CD4-positive, alpha-beta T cell treated with Interleukin-10 for 1 hour (primary cell): Measurements from ENCODE around the gene SLCO1A2.

Experiments
- DNase-seq: peaks from one replicate; pipeline ENCODE4 v3.0.0-alpha.2; 2020

The SLCO1A2 gene

DNA sequence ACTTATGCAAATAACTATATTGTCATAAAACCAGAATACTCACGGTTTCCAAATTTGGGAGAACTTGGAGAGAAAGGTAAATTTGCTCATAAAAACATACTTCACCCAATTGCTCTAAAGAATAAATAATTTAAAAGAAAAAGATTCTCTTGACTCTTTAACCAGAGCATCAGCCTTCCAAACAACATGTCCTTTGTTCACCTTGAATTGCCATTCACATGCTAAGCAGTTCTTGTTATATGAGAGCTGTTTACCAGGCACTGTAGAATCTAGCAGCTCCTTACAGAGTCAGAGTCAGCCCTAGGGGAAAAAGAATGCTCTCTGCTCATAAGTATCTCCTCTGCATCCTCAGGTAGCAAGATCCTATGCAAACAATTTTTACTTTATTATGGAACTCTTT, 10.2 kb downstream of the SLCO1A2 start:
- no peak for DNase-seq

DNA sequence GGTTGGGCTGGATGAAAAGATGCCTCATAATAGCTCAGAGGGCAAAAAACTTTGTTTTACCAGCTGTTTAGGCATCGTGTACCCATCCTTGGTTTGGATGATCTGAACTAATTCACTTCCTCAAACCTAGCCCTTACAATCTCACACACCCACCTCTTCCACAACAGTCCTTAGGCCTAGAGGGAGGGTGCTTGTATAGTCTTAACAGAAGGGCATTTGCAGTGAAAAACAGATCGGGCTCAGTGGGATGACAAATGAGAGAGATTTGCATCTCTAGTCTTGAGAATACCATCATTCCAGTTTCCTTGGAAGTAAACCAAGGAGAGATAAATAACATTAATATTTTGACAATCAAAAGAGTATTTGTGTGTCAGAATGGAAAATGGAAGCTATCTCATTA, 11.0 kb downstream of the SLCO1A2 start:
- DNase-seq = no peak

DNA sequence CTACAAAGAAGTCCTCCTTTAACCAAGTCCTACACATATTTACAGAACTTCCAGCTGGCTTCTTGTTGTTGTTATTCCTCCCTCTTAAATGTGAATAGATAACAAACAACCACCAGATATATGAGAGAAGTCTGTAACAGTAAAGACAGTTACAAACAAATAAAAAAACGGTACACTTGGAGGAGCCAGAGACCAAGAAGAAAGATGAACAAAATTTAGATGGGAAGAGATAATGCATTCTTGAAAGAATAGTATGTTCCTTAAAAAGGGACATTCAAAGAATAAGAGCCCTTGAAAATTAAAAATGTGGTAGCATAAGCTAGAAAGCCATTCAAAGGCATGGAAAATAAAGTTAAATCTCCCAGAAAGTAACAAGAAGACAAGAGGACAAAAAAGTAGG, 25.9 kb downstream of the SLCO1A2 start:
- no peak for DNase-seq

DNA sequence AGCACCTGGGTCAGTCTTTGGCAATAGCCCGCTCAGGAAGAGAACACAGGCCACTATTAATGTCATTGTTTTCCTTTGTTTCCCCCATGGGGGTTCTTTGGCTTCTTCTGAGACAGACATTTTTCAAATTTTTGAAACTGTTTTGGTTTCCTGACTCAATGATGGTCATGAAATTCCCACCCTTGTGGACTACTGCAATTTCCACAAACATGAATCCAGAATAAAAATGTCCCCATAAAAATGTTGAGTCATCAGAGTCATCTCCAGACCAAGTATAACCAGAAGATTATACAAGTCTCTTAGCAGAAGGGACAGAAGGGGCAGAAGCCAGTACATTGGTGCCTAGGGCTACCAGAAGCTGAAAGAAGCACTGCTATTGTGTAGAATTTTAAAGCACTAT, 29.1 kb downstream of the SLCO1A2 start:
- no peak for DNase-seq

DNA sequence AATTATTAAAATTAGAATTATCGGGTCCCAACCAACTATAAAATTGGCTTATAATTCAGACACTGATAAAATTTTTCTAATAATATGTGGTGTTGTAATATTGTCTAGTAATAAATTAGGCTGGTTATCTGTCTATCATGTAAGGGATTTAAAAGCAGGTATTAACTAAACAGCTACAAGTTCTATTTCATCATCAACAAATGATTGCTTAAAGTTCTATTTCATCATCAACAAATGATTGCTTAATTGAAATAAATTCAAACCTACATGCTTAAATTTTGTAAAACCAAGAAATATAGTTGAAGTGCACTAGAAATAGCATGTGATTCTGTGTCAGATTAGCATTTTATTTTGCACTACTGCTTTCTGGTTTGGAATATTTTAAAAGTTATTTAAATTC, 34.1 kb downstream of the SLCO1A2 start:
- DNase-seq = no peak

DNA sequence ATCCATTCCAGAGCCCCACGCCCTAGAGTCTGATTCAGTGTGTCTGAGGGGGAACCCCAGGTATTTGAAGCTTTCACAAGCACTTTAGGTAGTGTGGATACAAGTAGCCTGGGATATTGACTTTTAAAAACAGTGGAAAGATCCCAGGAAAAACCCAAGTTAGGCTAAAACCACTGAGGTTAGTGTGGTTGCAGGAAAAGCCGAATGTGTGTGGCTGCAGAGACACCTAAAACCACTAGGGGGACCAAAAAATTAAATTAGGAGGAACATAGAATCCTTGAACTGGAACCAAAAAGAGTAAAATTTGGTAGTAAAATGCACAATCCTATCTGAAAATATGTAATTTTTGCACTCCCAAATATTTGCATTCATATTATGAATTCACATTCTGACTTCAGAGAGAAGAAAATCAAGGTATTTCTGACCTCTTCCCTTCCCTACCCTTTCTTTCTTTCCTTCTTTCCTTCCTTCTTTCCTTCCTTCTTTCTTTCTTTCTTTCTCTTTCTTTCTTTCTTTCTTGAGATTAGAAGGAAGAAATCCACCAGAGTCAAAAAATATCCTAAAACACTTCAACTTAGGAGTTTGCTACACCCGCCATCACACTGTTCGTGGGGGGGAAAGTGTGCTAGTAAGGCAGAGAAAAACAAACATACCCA, 37.8 kb downstream of the SLCO1A2 start:
- peak; percentile 25 for DNase-seq

DNA sequence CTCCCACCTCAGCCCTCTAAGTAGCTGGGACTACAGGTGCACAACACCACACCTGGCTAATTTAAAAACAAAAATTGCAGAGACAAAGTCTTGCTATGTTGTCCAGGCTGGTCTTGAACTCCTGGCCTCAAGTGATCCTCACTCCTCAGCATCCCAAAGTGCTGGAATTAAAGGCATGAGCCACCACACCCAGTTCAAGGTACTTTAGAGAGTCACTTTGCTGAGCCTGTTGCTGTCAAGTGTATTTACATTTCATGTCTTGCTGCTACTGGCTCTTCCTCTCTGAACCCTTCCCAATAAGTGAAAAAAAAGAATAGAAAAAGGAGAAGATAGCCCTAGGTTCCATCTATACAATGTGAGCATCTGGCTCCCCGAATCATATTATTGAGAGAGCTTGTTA, 38.4 kb downstream of the SLCO1A2 start:
- no peak for DNase-seq

DNA sequence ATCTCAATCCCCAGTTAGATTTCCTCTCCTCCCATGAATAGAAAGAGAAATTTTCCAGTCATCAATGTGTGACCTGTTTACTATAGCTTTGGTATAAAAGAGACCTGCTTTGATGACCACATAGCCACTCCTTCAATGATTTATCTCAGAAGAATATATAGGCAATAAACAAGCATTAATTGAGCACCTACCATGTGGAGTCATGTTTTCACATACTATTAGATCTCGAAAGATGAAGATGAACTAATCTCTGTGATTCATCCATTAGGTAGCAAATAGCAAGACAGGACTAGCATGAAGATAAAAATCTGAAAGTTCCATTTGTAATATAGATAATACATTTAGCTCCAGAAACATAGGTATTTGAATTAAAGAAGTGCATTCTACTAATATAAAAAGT, 40.5 kb downstream of the SLCO1A2 start:
- no peak for DNase-seq

DNA sequence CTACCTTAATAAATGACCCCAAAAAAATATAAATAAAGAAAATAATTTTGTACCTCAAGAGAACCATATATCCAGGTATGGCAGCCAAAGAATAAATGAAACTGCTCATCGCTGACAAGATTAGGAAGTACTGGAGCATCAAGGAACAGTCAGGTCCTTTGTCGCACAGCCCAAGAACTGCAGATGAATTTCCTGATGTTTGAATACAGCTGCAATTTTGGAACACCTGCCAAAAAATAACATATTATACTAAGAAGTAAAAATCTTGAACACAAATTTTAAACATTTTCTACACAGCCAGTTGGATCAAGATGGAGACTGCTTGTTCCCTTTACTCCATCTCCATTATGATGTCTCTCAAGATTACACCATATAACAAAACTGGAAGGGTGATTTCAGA, 42.6 kb downstream of the SLCO1A2 start:
- no peak for DNase-seq

DNA sequence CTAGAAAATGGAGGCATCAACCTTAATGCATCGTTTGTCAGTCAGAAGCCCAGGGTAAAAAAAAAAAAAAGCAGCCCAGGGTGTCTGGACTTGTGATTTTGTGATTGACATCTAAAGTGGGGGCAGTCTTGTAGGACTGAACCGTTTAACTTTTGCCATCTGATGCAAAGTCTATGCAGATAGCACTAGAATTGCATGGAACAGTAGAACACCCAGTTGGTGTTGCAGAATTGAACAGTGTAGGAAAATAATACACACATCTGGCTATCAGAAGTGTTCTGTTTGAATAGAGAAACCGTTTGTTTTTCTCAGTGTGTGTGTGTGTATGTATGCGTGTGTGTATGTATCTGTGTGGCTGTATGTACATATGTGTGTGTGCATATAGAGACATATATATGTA, 45.0 kb downstream of the SLCO1A2 start:
- DNase-seq = no peak

DNA sequence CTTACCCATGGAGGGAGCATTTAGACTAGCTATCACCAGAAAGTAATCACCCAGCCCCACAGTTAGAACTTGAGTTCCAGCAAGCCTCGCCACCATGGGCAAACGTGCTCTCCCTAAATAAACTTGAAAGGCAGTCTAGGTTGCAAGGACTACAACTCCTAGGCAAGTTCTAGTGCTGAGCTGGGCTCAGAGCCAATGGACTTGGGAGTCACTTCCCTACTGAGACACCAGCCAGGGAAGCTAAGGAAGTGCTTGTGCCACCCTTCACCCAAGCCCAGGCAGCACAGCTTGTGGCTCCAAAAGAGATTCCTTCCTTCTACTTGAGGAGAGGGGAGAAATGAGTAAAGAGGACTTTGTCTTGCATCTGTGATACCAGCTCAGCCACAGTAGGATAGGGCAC, 57.9 kb downstream of the SLCO1A2 start:
- DNase-seq = no peak

DNA sequence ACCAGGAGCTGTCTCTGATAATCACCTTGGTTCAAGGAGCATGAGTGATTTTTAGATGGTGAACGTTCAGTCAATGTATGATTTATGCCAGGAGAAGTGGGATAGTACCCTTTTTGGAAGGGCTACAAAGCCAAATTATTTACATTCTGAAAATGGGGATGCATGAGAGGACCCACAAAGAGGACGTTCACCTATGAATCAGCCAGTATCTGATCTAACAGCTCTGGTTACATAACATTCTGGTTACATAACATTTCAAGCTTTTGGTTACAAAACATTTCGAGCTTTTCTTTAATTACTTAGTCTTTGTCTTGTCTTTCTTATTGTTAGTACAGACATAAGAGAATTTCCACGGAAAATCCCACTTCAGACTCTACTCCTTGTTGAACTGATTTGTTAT, 68.8 kb downstream of the SLCO1A2 start:
- no peak for DNase-seq

DNA sequence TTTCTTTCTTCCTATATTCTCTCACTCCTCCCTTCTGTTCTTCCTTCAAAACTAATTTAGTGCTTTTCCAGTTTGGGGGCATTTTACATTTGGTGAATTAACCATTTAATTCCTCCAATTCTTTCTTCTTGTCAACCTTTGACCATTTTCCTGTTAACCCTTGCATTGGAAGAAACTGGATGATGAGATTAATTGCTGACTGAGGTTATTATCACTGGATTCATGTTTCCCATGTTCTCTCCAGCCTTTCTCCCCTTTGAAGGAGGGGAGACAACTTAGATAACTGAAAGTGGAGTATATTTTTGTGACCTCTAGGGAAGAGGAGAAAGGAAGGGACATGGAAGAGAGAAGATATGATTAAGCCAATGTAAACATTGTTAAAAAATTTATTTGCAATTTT, 70.5 kb downstream of the SLCO1A2 start:
- DNase-seq = no peak

DNA sequence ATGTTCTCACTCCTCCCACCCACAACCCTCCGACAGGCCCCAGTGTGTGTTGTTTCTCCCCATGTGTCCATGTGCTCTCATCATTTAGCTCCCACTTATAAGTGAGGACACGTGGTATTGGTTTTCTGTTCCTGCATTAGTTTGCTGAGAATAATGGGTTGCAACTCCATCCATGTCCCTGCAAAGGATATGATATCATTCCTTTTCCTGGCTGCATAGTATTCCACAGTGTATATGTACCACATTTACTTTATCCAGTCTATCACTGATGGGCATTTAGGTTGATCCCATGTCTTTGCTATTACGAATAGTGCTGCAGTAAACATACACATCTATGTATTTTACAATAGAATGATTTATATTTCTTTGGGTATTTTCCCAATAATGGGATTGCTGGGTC, 77.5 kb downstream of the SLCO1A2 start:
- no peak for DNase-seq

DNA sequence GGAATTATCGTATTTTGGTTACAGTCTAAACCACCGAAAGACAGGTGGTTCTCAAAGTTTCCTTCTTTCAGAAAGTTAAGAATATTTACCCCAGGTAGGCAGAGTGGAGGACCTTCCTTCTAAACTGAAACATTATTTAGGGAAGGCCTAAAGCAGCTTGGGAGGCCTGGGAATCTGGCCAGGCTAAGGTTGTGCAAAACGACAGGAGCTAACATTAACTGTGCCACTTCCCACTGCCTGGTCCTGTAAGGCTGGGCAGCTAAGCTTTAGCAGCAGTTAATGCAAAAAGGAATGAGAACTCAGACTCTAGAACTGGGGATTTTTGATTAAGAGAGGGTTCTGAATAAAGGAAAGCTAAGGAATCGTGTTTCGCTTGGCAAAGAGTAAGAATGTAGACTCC, 82.6 kb downstream of the SLCO1A2 start:
- DNase-seq = no peak

DNA sequence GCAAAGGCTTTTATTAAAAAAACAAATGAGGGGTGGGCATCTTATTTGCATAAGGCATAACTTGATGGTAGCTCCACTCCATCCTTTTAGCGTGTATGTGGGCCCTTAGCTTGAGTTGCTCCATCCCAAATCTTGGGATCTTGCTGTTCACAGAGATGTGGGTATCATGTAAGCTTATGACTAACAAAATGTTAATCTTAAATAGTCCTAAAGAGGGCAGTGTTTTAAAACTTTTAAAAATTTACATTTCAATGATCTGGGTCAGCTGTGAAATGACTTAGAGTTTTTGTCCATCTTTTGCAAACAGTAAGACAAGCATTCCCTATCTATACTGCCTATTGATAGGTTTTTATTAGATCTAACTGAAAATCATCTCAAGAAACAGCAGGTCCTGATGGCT, 86.0 kb downstream of the SLCO1A2 start:
- DNase-seq = no peak

DNA sequence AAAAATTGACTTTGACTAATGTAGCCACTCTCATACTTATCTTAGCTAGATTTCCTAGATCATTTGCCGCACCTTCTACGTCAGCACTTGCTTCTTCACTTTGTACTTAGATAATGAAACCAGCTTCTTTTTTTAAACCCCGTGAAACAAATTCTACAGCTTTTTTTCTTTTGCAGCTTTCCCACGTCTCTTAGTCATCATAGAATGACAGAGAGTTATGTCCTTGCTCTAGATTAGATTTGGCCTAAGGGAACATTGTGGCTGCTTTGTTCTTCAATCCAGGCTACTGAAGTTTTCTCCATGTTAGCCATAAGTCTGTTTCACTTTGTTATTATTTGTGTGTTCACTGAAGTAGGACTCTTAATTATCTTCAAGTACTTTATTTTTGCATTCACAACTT, 94.9 kb downstream of the SLCO1A2 start:
- DNase-seq = no peak

DNA sequence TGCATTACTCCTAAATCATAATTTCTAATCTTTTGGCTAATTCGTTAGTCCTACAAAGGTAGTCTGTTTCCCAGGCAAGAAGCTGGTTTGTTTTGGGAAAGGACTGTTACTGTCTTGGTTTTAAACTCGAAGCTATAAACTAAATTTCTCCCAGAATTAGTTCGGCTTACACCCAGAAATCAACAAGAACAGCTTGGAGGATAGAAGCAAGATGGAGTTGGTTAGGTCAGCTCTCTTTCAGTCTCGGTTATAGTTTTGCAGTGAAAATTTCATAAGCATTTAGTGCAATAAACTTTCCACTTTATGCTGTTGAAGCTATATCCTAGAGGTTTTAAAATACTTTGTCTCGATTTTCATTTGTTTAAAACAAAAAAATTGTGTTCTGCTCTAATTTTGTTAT, 100.3 kb downstream of the SLCO1A2 start:
- DNase-seq = no peak

DNA sequence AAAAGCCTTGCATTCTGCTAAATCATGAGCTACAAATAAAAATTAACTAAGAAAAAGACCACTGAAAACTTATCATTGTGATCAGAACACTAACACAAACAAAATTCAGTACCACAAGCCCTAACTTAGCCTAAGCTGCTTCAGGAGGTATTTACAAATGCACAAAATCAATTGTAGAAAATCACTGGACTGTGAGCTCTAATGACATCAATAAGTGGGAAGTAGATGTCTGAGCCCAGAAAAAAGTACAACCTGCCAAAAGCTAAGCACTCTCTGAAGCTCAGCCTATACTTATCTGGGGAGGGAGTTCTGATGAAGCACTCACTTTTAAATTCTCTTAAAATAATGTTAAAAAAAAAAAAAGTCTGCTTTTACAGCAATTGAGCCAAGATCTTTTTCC, 110.8 kb downstream of the SLCO1A2 start:
- no peak for DNase-seq

DNA sequence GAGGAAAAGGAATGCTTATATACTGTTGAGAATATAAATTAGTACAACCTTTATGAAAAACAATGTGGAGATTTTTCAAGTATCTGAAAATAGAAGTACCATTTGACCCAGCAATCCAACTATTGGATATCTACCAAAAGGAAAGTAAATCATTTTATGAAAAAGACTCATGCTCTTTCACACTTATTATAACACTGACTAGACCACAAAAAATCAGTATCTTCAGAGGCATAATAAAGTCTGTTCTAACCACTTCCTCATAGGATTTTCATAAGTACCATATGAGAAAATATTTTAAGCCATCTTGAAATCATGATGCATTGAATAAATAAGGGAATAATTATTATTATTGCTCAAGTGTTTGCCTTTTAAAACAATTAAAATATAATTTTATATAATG, 112.9 kb downstream of the SLCO1A2 start:
- DNase-seq = no peak

DNA sequence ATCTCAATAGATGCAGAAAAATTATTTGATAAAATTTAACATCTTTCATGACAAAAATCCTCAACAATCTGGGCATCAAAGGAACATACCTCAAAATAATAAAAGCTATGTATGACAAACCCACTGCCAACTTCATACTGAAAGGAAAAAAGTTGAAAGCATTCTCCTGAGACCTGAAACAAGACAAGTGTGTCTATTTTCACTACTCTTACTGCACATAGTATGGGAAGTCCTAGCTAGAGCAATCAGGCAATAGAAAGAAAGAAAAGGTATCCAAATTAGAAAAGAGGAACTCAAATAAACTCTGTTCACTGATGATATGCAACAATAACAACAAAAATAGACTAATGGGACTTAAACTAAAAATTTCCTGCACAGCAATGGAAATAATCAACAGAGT, 113.6 kb downstream of the SLCO1A2 start:
- no peak for DNase-seq

DNA sequence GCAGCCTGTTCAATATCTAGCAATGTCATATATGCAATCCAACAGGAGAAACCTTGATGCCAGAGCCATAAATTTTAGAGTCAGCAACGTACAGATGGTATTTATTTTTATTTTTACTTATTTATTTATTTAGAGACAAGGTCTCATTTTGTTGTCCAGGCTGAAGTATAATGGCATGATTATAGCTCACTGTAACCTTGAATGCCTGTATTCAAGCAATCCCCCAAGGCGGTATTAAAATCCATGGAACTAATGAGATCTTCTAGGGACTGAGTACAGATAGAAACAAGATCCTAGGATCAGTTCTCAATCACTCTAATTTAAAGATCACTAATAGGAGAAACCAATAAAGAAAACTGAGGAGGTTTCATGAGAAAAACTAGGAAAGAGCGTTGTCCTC, 114.5 kb downstream of the SLCO1A2 start:
- no peak for DNase-seq

DNA sequence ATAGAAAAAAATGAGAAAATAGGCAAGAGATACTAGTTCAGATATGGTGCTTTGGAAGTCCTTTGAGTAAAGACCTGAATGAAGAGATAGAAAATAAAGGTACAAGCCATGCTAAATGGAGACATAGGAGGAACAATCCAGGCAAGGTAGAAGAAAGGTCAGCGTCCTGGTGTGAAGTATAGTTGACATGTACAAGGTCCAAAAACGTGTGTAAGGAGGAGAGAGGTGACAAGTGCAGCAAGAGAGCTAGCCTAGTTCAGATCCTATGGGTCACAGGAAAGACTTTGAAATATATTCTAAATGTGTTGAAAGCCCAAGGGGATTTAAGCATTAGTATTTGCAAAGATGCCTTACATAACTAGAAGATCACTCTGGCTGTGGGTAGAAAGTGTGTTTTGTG, 115.5 kb downstream of the SLCO1A2 start:
- DNase-seq = no peak
